Subcutaneous adipose tissue (tissue), 4 donors: ENCODE results near the gene C17orf67. TPM values are rescaled to one million over a fixed set of nuclear protein-coding genes. Genes with fewer than 3 reads are reported as not detected.

Source experiments
- total RNA-seq, 4 donors: library from RNA; depleted of rRNA; stranded (reverse); fragments of >200 nt; gene quantifications; one replicate each; pipeline ENCODE4 v1.1.0, GENCODE V29; 2016
- TF ChIP-seq, protein P1 (sequence below): fragments of 450-650 bp; IDR thresholded peaks from one replicate; pipeline ENCODE4 v1.5.1; 2016; ENCODE audit warnings: low read depth, mild to moderate bottlenecking, control low read depth, antibody characterized with exemption, moderate library complexity

C17orf67 gene
- total RNA-seq, 4 donors from 2014 or later, result 0.66 to 1.3 (median 1.2) TPM; not detected in 1

DNA sequence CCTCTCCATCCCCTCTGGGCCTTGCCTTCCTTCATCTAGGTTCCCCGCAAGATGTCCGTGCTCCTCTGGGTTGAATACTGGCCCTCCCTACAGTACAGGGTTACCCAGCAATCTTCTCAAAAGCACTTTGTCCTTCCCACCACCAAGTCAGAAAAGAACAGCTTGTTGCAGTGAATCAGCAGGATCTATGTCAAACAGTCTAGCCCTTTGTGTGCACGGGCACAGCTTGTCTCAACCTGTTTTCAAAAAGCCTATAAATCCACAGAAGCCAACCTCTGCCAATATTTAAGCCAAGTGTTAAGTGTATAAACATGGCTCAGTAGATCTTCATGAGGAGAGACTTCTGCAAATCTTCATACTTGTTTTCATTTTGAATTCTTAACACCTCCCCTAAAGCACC, 25.2 kb downstream of the C17orf67 start:
- TF ChIP-seq, protein P1, sequence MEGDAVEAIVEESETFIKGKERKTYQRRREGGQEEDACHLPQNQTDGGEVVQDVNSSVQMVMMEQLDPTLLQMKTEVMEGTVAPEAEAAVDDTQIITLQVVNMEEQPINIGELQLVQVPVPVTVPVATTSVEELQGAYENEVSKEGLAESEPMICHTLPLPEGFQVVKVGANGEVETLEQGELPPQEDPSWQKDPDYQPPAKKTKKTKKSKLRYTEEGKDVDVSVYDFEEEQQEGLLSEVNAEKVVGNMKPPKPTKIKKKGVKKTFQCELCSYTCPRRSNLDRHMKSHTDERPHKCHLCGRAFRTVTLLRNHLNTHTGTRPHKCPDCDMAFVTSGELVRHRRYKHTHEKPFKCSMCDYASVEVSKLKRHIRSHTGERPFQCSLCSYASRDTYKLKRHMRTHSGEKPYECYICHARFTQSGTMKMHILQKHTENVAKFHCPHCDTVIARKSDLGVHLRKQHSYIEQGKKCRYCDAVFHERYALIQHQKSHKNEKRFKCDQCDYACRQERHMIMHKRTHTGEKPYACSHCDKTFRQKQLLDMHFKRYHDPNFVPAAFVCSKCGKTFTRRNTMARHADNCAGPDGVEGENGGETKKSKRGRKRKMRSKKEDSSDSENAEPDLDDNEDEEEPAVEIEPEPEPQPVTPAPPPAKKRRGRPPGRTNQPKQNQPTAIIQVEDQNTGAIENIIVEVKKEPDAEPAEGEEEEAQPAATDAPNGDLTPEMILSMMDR, result no peak

DNA sequence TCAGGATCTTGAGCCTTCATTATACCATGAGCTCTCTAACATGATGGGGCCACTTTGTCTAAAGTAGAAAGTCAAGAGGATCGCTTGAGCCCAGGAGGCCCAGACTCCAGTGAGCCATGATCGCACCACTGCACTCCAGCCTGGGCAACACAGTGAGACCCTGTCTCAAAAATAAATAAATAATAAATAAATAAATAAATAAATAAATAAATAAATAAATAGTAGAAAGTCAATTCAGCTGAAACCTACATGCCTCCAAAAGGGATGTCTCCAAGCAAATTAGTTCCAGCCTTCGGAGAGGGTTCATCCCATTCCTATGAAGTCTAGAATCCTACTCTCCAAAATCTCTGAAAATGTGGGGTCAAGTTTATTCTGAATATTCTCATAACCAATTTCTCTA, 26.0 kb downstream of the C17orf67 start:
- TF ChIP-seq, protein P1, result no peak

DNA sequence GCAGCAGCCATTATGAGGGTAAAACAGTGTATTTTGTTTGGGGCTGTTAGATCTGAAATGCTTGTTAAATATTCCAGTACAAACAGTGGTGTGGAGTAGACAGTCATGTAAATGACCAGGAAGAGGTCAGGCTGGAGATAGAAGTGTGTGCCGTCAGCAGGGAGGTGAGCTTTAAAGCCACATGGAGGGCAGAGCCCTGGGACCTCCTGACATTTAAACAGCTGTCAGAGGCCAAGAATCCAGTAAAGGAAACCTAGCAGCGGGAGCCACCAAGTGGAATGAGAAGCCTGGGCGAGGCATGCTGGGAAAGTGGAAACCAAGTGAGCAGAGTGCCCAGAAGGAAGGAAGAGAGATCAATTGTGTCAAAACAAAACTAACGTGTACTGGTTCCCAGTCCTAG, 26.8 kb downstream of the C17orf67 start:
- TF ChIP-seq, protein P1, result no peak

DNA sequence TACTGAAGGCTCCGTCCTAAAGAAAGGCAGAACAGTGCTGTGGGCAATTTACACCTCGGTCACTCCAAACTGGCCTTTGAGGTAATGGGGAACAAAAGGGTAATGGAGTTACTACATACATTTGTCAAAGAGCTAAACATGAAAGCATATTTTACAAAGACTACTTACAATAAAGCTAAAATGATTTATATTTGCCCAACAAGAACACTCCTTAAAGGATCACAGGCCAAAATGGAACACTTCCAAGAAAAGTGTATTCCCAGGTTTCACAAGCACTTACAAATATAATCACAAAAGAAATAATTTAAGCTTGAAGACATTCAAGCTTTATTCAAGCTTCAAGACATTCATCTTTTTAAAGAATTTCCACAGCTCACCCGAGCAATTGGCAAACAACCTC, 29.3 kb downstream of the C17orf67 start:
- TF ChIP-seq, protein P1, result no peak

DNA sequence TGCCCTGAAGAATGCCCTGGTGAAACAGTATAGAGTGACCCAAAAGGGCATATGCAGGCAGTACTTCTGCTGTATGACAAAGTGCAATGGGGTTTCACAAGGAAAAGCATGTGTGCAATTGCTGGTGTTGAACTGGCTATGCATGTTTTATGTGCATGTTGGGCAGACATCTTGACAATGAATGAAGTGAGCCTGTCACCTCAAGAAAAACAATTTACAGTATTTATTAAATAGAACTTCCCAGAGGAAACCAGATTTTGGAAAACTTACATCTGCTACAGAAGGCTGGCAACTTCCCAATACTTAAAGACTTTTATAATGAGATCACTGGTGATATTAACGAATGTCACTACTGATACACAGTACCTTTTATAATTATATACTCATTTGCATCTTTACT, 30.6 kb downstream of the C17orf67 start:
- TF ChIP-seq, protein P1, result no peak

DNA sequence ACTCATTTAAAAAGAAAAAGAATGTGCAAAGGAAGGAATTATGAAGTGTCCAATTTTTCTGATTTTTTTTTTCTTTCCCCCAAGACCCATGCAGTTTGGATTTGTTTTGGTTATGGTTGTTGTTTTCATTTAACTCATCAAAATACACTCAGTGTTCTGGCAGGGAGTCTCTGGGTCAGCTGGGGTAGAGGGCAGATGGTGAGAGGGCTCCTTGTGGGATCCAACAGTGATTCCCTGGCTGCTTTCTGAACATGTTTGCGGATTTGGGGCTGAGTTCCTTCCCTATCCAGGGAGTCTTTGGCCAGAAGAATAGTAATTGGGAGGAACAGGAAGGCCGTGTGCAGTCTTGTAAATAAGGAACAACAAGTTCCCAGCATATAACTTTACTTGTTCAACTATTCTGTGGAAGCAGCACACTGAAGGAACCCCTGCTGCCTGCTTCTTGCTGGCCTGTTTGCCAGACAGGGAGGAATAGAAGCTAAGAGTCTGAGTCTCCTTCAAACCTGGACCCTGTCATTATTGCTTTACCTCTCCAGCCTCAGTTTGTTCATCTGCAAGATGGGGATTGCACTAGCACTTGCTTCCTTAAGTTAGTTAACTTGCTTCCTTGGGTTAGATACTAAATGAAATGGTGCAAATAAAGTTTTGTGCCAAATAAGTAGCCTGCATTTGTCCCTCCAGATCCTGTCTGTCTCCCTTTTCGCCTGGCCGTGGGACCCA, 32.1 kb downstream of the C17orf67 start:
- TF ChIP-seq, protein P1, result no peak

DNA sequence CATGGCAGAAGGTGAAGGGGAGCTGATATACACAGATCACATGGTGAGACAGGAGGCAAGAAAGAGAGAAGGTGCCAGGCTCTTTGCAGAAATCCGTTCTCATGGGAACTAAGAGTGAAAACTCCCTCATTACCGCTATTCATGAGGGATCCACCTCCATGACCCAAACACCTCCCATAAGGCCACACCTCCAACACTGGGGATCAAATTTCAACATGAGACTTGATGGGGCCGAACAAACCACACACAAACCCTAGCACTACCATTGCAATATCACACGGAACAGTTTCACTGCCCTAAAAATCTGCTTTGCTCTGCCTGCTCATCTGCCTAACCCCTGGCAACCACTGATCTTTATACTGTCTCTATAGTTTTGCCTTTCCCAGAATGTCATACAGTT, 34.8 kb downstream of the C17orf67 start:
- TF ChIP-seq, protein P1, result no peak
